Parathyroid adenoma (tissue), 2 donors: ENCODE results near the gene MAP7.

Experiments used
- H2AFZ ChIP-seq: fragments of 300-600 bp; sonication (generic); one replicate; pipeline ENCODE4 v1.7.0; 2017; ENCODE audit warnings: antibody characterized with exemption, mild to moderate bottlenecking
- H3K27ac ChIP-seq: fragments of 300-600 bp; sonication (generic); one replicate; pipeline ENCODE4 v1.7.0; 2017
- H3K27me3 ChIP-seq: fragments of 300-600 bp; sonication (generic); one replicate; pipeline ENCODE4 v1.7.0; 2017; ENCODE audit warnings: low read length; ENCODE audit not compliant: control insufficient read depth, insufficient read depth
- H3K36me3 ChIP-seq: fragments of 300-600 bp; sonication (generic); one replicate; pipeline ENCODE4 v1.7.0; 2017; ENCODE audit warnings: low read length; ENCODE audit not compliant: control insufficient read depth, insufficient read depth
- H3K4me1 ChIP-seq: fragments of 300-600 bp; sonication (generic); one replicate; pipeline ENCODE4 v1.7.0; 2017; ENCODE audit warnings: control low read depth
- H3K4me2 ChIP-seq: fragments of 300-600 bp; sonication (generic); one replicate; pipeline ENCODE4 v1.7.0; 2017; ENCODE audit warnings: low read length
- H3K4me3 ChIP-seq: fragments of 300-600 bp; sonication (generic); one replicate; pipeline ENCODE4 v1.7.0; 2017; ENCODE audit warnings: low read depth, low read length
- H3K79me2 ChIP-seq: fragments of 300-600 bp; sonication (generic); one replicate; pipeline ENCODE4 v1.7.0; 2017; ENCODE audit warnings: control low read depth
- H3K9ac ChIP-seq: fragments of 300-600 bp; sonication (generic); one replicate; pipeline ENCODE4 v1.7.0; 2017; ENCODE audit warnings: mild to moderate bottlenecking
- H3K9me3 ChIP-seq: fragments of 300-600 bp; sonication (generic); one replicate; pipeline ENCODE4 v1.7.0; 2017; ENCODE audit warnings: low read length; ENCODE audit not compliant: control insufficient read depth
- CTCF ChIP-seq: fragments of 300-600 bp; sonication (generic); IDR thresholded peaks from one replicate; pipeline ENCODE4 v1.7.0; 2017; ENCODE audit warnings: antibody characterized with exemption, mild to moderate bottlenecking
- donor health status: primary hyperparathyroidism.

The MAP7 gene

GRCh38 chr6:136424901-136425300, 125.3 kb downstream of the MAP7 start:
- Histone ChIP-seq H3K4me1 (peaks cover 8% of the 10 kb centered on the region), H3K9ac (no peak overlapping the region), H3K4me2 (no peak overlapping the region), H3K36me3 (no peaks in the 10 kb centered on the region), H3K9me3 (no peaks in the 10 kb centered on the region), H3K4me3 (no peak overlapping the region), H3K27me3 (no peaks in the 10 kb centered on the region), H3K27ac (no peak overlapping the region), H2AFZ (no peak overlapping the region), H3K79me2 (peaks cover 9% of the 10 kb centered on the region)
- no peak for TF ChIP-seq CTCF

GRCh38 chr6:136424450-136424849, 125.8 kb downstream of the MAP7 start:
- no peaks in the 10 kb centered on the region for H3K9me3 ChIP-seq
- TF ChIP-seq CTCF = no peak
- H3K36me3 ChIP-seq = no peaks in the 10 kb centered on the region
- H3K4me2 ChIP-seq = no peak overlapping the region
- no peak overlapping the region for H3K9ac ChIP-seq
- H2AFZ ChIP-seq = no peak overlapping the region
- peaks cover 9% of the 10 kb centered on the region for H3K79me2 ChIP-seq
- H3K4me3 ChIP-seq = no peak overlapping the region
- H3K27me3 ChIP-seq = no peaks in the 10 kb centered on the region
- H3K4me1 ChIP-seq = peaks cover 8% of the 10 kb centered on the region
- no peak overlapping the region for H3K27ac ChIP-seq

GRCh38 chr6:136421537-136422158, 128.6 kb downstream of the MAP7 start:
- Histone ChIP-seq H3K36me3 (no peaks in the 10 kb centered on the region), H3K4me3 (no peak overlapping the region), H3K4me1 (peaks cover 5% of the 10 kb centered on the region), H3K27me3 (no peaks in the 10 kb centered on the region), H3K27ac (no peak overlapping the region), H2AFZ (no peak overlapping the region), H3K79me2 (peaks cover 6% of the 10 kb centered on the region), H3K9me3 (no peaks in the 10 kb centered on the region), H3K9ac (no peak overlapping the region), H3K4me2 (no peak overlapping the region)
- TF ChIP-seq CTCF = no peak

GRCh38 chr6:136420853-136421252, 129.4 kb downstream of the MAP7 start:
- Histone ChIP-seq H3K9ac (no peak overlapping the region), H3K27ac (no peak overlapping the region)
- TF ChIP-seq CTCF = no peak

GRCh38 chr6:136415351-136416007, 134.7 kb downstream of the MAP7 start:
- no peak overlapping the region for H3K4me2 ChIP-seq
- no peaks in the 10 kb centered on the region for H3K36me3 ChIP-seq
- no peaks in the 10 kb centered on the region for H3K27me3 ChIP-seq
- no peak overlapping the region for H2AFZ ChIP-seq
- peaks cover 6% of the 10 kb centered on the region for H3K79me2 ChIP-seq
- no peak overlapping the region for H3K4me3 ChIP-seq
- H3K9ac ChIP-seq = no peak overlapping the region
- no peak for TF ChIP-seq CTCF
- peaks cover under 1% of the 10 kb centered on the region for H3K4me1 ChIP-seq
- H3K27ac ChIP-seq = no peak overlapping the region
- no peaks in the 10 kb centered on the region for H3K9me3 ChIP-seq

More at GRCh38 chr6:136420853-136421252, 129.4 kb downstream of the MAP7 start:
- H3K27me3 ChIP-seq = no peaks in the 10 kb centered on the region
- no peak overlapping the region for H3K4me3 ChIP-seq
- H3K36me3 ChIP-seq = no peaks in the 10 kb centered on the region
- H3K9me3 ChIP-seq = no peaks in the 10 kb centered on the region
- peaks cover 6% of the 10 kb centered on the region for H3K79me2 ChIP-seq
- H3K4me1 ChIP-seq = peaks cover 1% of the 10 kb centered on the region
- no peak overlapping the region for H3K4me2 ChIP-seq
- no peak overlapping the region for H2AFZ ChIP-seq
